K562 (cell line): Measurements from ENCODE around the gene CMSS1. TPM values are rescaled to one million over a fixed set of nuclear protein-coding genes. Genes with fewer than 3 reads are reported as not detected.

ENCODE experiments used
- ADNP ChIP-seq: fragments of 200-800 bp; sonication (Bioruptor generic); IDR thresholded peaks from 2 replicates; pipeline ENCODE4 v1.6.1; 2016; ENCODE audit warnings: missing genetic modification characterization, missing compliant biosample characterization
- ATF7 ChIP-seq: fragments of 450-650 bp; IDR thresholded peaks from 2 replicates; pipeline ENCODE4 v1.7.1; 2014; ENCODE audit warnings: mild to moderate bottlenecking, moderate library complexity
- CXXC5 ChIP-seq: fragments of 250-450 bp; sonication (Bioruptor Pico); IDR thresholded peaks from 2 replicates; pipeline ENCODE4 v1.8.0; 2022; ENCODE audit warnings: inconsistent platforms, mild to moderate bottlenecking, moderate library complexity
- EHMT2 ChIP-seq: fragments of 450-650 bp; IDR thresholded peaks from 2 replicates; pipeline ENCODE4 v1.6.1; 2018; ENCODE audit warnings: antibody characterized with exemption
- FOXJ2 ChIP-seq: fragments of 200-800 bp; sonication (Bioruptor generic); IDR thresholded peaks from 2 replicates; pipeline ENCODE4 v1.6.1; 2016; ENCODE audit warnings: missing genetic modification characterization, missing compliant biosample characterization
- FOXK2 ChIP-seq, 2 experiments: fragments of 450-650 bp; IDR thresholded peaks in 1 of 2; conservative IDR thresholded peaks in 1 of 2; 2 replicates each; pipeline ENCODE4 v1.6.1; 2016; ENCODE audit warnings: low read depth in 2 of 2, mild to moderate bottlenecking in 1 of 2
- GABPA ChIP-seq: fragments of 200-800 bp; sonication (Bioruptor generic); conservative IDR thresholded peaks from 2 replicates; pipeline ENCODE4 v1.6.1; 2016; ENCODE audit warnings: low read depth, missing genetic modification characterization, missing compliant biosample characterization
- GATA2 ChIP-seq: sonication (generic); formaldehyde crosslinking; IDR thresholded peaks from 2 replicates; pipeline ENCODE4 v1.4.0; 2020; ENCODE audit warnings: mild to moderate bottlenecking, missing genetic modification reagents
- GATAD2A ChIP-seq: fragments of 450-650 bp; IDR thresholded peaks from 2 replicates; pipeline ENCODE4 v1.6.1; 2017
- HES1 ChIP-seq: fragments of 450-650 bp; IDR thresholded peaks from 2 replicates; pipeline ENCODE4 v1.6.1; 2016; ENCODE audit warnings: low read depth, mild to moderate bottlenecking, moderate library complexity
- HEY1 ChIP-seq: fragments of 250-450 bp; sonication (Bioruptor Pico); IDR thresholded peaks from 2 replicates; pipeline ENCODE4 v1.5.0; 2020; ENCODE audit warnings: mild to moderate bottlenecking, moderate library complexity, borderline replicate concordance
- MAZ ChIP-seq, 2 experiments: fragments of 450-650 bp in 1 of 2; sonication (generic) in 1 of 2; formaldehyde crosslinking; IDR thresholded peaks in 1 of 2; conservative IDR thresholded peaks in 1 of 2; 2 replicates each; pipeline versions ENCODE4 v1.4.0 to v1.5.0; 2020; ENCODE audit warnings: mild to moderate bottlenecking in 1 of 2, missing genetic modification reagents in 1 of 2
- NCOA1 ChIP-seq: fragments of 450-650 bp; IDR thresholded peaks from 2 replicates; pipeline ENCODE4 v1.6.1; 2016; ENCODE audit warnings: low read depth
- NEUROD1 ChIP-seq: fragments of 150-350 bp; IDR thresholded peaks from 2 replicates; pipeline ENCODE4 v1.6.1; 2014; ENCODE audit warnings: borderline replicate concordance, low read length, low read depth; ENCODE audit not compliant: partially characterized antibody
- RBFOX2 ChIP-seq: fragments of 200-400 bp; formaldehyde crosslinking; IDR thresholded peaks from 2 replicates; pipeline ENCODE4 v1.6.1; 2017; ENCODE audit warnings: low read depth, mild to moderate bottlenecking, low read length, moderate library complexity
- SP1 ChIP-seq: sonication (generic); formaldehyde crosslinking; IDR thresholded peaks from 2 replicates; pipeline ENCODE4 v1.8.1; 2022; ENCODE audit warnings: mild to moderate bottlenecking, missing genetic modification reagents
- TAF9B ChIP-seq: fragments of 450-650 bp; IDR thresholded peaks from 2 replicates; pipeline ENCODE4 v1.6.1; 2018; ENCODE audit warnings: mild to moderate bottlenecking; ENCODE audit not compliant: partially characterized antibody
- polyA plus RNA-seq, 8 experiments: library from polyadenylated mRNA; depleted of rRNA in 4 of 8; stranded (reverse) in 5 of 8; unstranded in 3 of 8; fragments of >200 nt; fragmentation: Nextera tagmentation in 2 of 8; fragmentation: Illumina TruSeq in 1 of 8; extraction: Ambion mirVana in 2 of 8; extraction: Trizol in 1 of 8; gene quantifications; 2 replicates each; pipeline versions ENCODE4 v1.2.1 to v1.2.3, GENCODE V29; 2011 to 2014; ENCODE audit warnings: inconsistent platforms in 1 of 8, missing spikeins in 1 of 8
- total RNA-seq, 7 experiments: library from RNA; depleted of rRNA in 6 of 7; stranded (reverse); fragments of >200 nt in 6 of 7; fragmentation: Illumina TruSeq in 2 of 7; extraction: Trizol in 2 of 7; gene quantifications; 2 replicates each; pipeline versions ENCODE4 v1.2.1 to v1.2.3, GENCODE V29; 2011 to 2021; ENCODE audit warnings: low replicate concordance in 1 of 7
- TF ChIP-seq, protein P1 (sequence below), 2 experiments: fragments of 450-650 bp; IDR thresholded peaks; 2 replicates each; pipeline ENCODE4 v1.6.1; 2016; ENCODE audit warnings: mild to moderate bottlenecking in 2 of 2, borderline replicate concordance in 1 of 2, low read depth in 1 of 2, moderate library complexity in 1 of 2

Gene CMSS1
- total and polyA plus RNA-seq, 9 of the 15 experiments (the other 6 are each of a cell fraction or from before 2014, with no cell fraction given) = 46.9 to 109 (median 72.3) TPM

- TF ChIP-seq, protein P1, sequence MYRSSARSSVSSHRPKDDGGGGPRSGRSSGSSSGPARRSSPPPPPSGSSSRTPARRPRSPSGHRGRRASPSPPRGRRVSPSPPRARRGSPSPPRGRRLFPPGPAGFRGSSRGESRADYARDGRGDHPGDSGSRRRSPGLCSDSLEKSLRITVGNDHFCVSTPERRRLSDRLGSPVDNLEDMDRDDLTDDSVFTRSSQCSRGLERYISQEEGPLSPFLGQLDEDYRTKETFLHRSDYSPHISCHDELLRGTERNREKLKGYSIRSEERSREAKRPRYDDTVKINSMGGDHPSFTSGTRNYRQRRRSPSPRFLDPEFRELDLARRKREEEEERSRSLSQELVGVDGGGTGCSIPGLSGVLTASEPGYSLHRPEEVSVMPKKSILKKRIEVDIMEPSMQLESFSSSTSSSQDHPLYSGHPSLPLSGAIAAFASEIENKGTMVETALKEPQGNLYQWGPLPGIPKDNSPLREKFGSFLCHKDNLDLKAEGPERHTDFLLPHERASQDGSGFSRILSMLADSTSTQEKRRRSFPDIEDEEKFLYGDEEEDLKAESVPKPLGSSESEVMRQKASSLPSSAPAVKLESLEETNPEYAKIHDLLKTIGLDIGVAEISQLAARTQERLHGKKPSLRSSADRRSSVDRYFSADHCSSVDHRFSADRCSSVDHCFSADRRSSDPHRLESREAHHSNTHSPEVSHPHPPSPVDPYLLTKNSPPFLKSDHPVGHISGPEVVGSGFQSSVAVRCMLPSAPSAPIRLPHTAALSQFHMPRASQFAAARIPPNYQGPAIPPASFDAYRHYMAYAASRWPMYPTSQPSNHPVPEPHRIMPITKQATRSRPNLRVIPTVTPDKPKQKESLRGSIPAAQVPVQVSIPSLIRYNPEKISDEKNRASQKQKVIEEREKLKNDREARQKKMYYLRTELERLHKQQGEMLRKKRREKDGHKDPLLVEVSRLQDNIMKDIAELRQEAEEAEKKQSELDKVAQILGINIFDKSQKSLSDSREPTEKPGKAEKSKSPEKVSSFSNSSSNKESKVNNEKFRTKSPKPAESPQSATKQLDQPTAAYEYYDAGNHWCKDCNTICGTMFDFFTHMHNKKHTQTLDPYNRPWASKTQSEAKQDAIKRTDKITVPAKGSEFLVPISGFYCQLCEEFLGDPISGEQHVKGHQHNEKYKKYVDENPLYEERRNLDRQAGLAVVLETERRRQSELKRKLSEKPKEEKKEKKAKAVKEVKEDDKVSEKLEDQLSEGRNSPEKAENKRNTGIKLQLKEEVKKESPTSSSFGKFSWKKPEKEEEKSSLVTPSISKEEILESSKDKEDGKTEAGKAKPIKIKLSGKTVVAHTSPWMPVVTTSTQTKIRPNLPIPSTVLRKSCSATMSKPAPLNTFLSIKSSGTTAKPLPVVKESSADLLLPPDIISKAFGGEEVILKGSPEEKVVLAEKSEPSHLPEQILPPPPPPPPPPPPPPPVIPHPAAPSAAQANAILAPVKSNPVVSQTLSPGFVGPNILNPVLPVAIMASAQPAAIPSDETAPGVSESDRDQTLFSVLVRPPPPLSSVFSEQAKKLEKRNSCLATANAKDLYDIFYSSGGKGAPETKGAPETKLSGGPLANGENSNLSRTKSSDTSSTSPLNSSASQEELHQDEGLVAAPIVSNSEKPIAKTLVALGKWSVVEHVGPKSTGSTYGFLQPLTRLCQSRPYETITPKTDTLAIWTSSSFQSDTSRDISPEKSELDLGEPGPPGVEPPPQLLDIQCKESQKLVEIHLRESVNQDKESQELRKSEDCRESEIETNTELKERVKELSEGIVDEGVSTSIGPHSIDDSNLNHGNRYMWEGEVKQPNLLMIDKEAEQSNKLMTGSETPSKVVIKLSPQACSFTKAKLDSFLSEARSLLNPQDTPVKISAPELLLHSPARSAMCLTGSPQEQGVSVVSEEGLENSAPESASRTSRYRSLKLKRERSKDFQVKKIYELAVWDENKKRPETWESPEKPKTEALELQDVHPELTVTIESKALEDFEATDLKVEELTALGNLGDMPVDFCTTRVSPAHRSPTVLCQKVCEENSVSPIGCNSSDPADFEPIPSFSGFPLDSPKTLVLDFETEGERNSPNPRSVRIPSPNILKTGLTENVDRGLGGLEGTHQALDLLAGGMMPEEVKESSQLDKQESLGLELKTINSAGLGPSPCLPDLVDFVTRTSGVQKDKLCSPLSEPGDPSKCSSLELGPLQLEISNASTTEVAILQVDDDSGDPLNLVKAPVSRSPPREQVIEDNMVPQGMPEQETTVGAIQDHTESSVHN (IDR thresholded peaks at IDR 0.05; ENCODE audit: borderline replicate concordance in 1 of 2, low read depth in 1 of 2) = peak in 1 of 2 experiments; percentile 63; a peak in 1 of 4 replicates
- TF ChIP-seq GABPA (tag) (peak; percentile 60; the same call in 1 of the 2 replicates), TAF9B (peak; percentile 23), HEY1 (CRISPR knock-in tag) (0 out of 2 replicates have a peak, but pooled peaks have one; percentile 17), NEUROD1 (peak; percentile 17), EHMT2 (0 out of 2 replicates have a peak, but pooled peaks have one; percentile 30), ATF7 (peak; percentile 50; the same call in 1 of the 2 replicates), ADNP (0 out of 2 replicates have a peak, but pooled peaks have one; percentile 23), HES1 (peak; percentile 72), FOXJ2 (tag) (peak; percentile 25; the same call in 1 of the 2 replicates), GATAD2A (peak; percentile 58; the same call in 1 of the 2 replicates), RBFOX2 (peak; percentile 29; the same call in 1 of the 2 replicates), MAZ (CRISPR knock-in tag; conservative IDR thresholded peaks at IDR 0.05 in 1 of 2, IDR thresholded peaks at IDR 0.05 in 1 of 2) (0 out of 4 replicates have a peak, but pooled peaks of 1 of the 2 experiments have one; percentile 10), SP1 (CRISPR knock-in tag) (peak; percentile 27; the same call in 1 of the 2 replicates), GATA2 (CRISPR knock-in tag) (peak; percentile 76), FOXK2 (conservative IDR thresholded peaks at IDR 0.05 in 1 of 2, IDR thresholded peaks at IDR 0.05 in 1 of 2; ENCODE audit: low read depth in 2 of 2) (peak; percentile 34 to 64; a peak in 2 of 4 replicates), NCOA1 (peak; percentile 34; the same call in 1 of the 2 replicates), CXXC5 (CRISPR knock-in tag) (peak; percentile 82)
These were observed 272.4 kb downstream of the CMSS1 start (continued) for GRCh38 chr3:100089812-100090668.
